Osteoblast (primary cell): ENCODE measurements around the gene FEM1B. TPM values are rescaled to one million over a fixed set of nuclear protein-coding genes. Genes with fewer than 3 reads are reported as not detected.

Experiments
- DNase-seq: peaks from one replicate; pipeline ENCODE4 v3.0.0; 2011; ENCODE audit warnings: low spot score, mixed read lengths; ENCODE audit not compliant: insufficient read length; ENCODE audit errors: missing footprints
- H2AFZ ChIP-seq: 2 replicates; pipeline ENCODE4 v1.6.0; 2011; ENCODE audit warnings: mild to moderate bottlenecking, low read length
- H3K27ac ChIP-seq: 2 replicates; pipeline ENCODE4 v1.5.1; 2011; ENCODE audit warnings: mild to moderate bottlenecking, low read depth, low read length, moderate library complexity
- H3K27me3 ChIP-seq: 2 replicates; pipeline ENCODE4 v1.6.0; 2012; ENCODE audit warnings: mild to moderate bottlenecking, control low read depth, inconsistent platforms, low read length, moderate library complexity; ENCODE audit not compliant: insufficient read depth
- H3K36me3 ChIP-seq: 2 replicates; pipeline ENCODE4 v1.5.1; 2011; ENCODE audit warnings: mild to moderate bottlenecking, low read length, control low read depth, moderate library complexity; ENCODE audit not compliant: insufficient read depth
- H3K4me1 ChIP-seq: 2 replicates; pipeline ENCODE4 v1.5.1; 2011; ENCODE audit warnings: mild to moderate bottlenecking, low read length, control low read depth, moderate library complexity; ENCODE audit not compliant: insufficient read depth
- H3K4me2 ChIP-seq: 2 replicates; pipeline ENCODE4 v1.6.0; 2011; ENCODE audit warnings: mild to moderate bottlenecking, low read length; ENCODE audit not compliant: insufficient read depth
- H3K4me3 ChIP-seq: fragments of 200-600 bp; sonication (generic); 3 replicates; pipeline ENCODE4 v1.5.1; 2012; ENCODE audit warnings: mild to moderate bottlenecking, low read length, inconsistent platforms; ENCODE audit not compliant: insufficient read depth
- H3K79me2 ChIP-seq: 2 replicates; pipeline ENCODE4 v1.6.0; 2012; ENCODE audit warnings: mild to moderate bottlenecking, low read length, control low read depth, inconsistent platforms; ENCODE audit not compliant: insufficient read depth
- H3K9me3 ChIP-seq: 2 replicates; pipeline ENCODE4 v1.5.1; 2011; ENCODE audit warnings: low read depth, low read length, control low read depth
- H4K20me1 ChIP-seq: 2 replicates; pipeline ENCODE4 v1.6.0; 2012; ENCODE audit warnings: mild to moderate bottlenecking, low read length, control low read depth; ENCODE audit not compliant: insufficient read depth
- total RNA-seq: library from RNA; depleted of rRNA; stranded (reverse); fragments of >200 nt; gene quantifications from 2 replicates; pipeline ENCODE4 v1.2.3, GENCODE V29; 2012
- TF ChIP-seq, protein P1 (sequence below): IDR thresholded peaks from 2 replicates; pipeline ENCODE4 v1.5.1; 2011; ENCODE audit warnings: mild to moderate bottlenecking, low read depth, low read length, moderate library complexity; ENCODE audit errors: extremely low read depth

Gene FEM1B
- total RNA-seq, 1 donor: 35.5 TPM

DNA sequence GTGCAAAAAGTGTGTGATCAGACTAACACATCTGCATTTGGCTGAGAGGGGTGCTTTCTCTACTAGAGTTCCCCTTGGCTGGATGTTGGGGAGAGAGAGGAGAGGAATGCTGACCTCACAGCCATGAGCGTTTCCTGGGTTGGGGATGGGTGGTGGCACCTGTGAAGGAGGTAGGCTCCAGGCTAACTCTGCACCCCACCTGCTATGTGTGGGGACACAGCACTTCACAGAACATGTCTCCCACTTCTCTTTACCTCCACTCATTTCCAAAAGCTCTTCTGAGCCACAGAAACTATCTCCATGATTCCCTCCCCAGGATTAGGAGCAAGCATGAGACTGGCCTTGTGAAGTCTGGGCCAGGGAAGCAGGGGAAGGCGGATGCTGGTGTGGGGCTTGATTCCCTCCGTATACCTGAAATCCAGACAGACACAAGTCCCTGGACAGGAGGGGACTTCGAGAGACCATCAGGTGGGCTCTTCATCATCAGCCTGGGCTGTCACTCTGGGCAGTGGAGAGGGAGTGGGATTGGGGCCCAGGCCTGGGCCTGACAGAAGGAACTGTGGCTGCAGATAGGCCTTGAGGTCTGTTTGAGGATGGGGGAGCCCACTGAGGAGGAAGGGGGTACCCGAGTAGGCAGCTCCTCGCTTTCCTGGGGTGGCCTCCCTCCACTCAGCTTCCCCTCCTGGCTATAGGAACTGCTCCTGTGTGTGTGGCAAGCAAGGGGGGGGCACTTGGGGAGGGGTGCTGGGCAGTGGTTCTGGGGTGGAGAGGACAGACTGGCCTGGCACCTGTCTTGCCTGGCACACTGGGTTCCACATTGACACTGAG lies 40.7 kb downstream of the FEM1B start:
- peaks cover 14% of the 10 kb centered on the region for H3K4me1 ChIP-seq
- no peaks in the 10 kb centered on the region for H3K9me3 ChIP-seq
- no peaks in the 10 kb centered on the region for H3K79me2 ChIP-seq
- TF ChIP-seq, protein P1, sequence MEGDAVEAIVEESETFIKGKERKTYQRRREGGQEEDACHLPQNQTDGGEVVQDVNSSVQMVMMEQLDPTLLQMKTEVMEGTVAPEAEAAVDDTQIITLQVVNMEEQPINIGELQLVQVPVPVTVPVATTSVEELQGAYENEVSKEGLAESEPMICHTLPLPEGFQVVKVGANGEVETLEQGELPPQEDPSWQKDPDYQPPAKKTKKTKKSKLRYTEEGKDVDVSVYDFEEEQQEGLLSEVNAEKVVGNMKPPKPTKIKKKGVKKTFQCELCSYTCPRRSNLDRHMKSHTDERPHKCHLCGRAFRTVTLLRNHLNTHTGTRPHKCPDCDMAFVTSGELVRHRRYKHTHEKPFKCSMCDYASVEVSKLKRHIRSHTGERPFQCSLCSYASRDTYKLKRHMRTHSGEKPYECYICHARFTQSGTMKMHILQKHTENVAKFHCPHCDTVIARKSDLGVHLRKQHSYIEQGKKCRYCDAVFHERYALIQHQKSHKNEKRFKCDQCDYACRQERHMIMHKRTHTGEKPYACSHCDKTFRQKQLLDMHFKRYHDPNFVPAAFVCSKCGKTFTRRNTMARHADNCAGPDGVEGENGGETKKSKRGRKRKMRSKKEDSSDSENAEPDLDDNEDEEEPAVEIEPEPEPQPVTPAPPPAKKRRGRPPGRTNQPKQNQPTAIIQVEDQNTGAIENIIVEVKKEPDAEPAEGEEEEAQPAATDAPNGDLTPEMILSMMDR: no peak
- peaks cover 95% of the 10 kb centered on the region for H3K36me3 ChIP-seq
- no peak for DNase-seq
- no peaks in the 10 kb centered on the region for H3K27me3 ChIP-seq
- H3K27ac ChIP-seq: no peak overlapping the region
- H3K4me2 ChIP-seq: no peak overlapping the region
- H2AFZ ChIP-seq: no peak overlapping the region
- H4K20me1 ChIP-seq: peaks cover 2% of the 10 kb centered on the region
- H3K4me3 ChIP-seq: no peak overlapping the region

DNA sequence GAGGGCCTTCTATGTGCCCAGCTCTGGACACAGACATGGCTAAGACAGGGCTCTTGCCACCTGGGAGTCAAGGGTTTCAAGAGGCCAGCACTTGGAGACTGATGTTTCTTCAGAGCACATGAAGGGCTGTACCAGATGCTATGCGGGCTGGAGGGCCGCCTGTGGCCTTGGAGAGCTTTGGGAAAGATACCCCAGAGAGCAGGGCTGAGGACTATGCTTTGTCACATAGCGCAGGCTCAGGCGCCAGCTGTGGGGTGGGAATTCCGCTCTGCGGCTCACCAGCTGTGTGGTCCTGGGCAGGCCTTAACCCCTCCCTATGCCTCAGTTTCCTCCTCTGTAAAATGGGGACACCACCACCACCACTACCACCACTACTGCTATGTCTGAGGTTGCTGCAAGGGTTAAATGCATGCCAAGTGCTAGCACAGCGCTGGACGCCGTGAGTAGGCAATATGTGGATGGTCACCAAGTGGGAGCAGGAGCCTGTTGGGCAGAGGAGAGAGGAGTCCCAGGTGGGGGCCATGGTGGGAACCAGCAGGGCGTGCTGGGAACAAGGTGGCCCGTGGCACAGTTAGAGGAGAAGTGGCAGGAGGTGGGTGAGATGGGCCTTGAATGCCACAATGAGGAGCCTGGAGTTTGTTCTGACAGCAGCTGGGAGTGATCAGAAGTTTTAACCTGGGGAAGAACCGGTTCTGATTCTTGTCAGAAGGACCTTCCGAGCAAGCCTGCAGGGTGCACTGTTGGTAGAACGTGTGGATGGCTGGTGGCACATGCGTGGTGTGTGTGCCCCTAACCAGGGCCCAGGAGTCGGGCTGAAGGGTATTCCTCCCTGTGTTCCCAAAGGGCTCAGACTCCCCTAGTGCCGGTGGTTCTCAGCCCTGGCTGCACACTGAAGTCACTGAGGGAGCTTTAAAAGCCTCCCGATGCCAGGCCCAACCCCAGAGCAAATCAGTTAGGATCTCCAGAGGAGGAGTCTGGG lies 41.7 kb downstream of the FEM1B start:
- H4K20me1 ChIP-seq: peaks cover 2% of the 10 kb centered on the region
- peaks cover 96% of the 10 kb centered on the region for H3K36me3 ChIP-seq
- no peak overlapping the region for H2AFZ ChIP-seq
- TF ChIP-seq, protein P1: no peak
- H3K9me3 ChIP-seq: no peaks in the 10 kb centered on the region
- H3K4me2 ChIP-seq: no peak overlapping the region
- DNase-seq: no peak
- H3K79me2 ChIP-seq: no peaks in the 10 kb centered on the region
- H3K4me3 ChIP-seq: no peak overlapping the region
- no peaks in the 10 kb centered on the region for H3K27me3 ChIP-seq
- H3K4me1 ChIP-seq: peaks cover 4% of the 10 kb centered on the region
- no peak overlapping the region for H3K27ac ChIP-seq

DNA sequence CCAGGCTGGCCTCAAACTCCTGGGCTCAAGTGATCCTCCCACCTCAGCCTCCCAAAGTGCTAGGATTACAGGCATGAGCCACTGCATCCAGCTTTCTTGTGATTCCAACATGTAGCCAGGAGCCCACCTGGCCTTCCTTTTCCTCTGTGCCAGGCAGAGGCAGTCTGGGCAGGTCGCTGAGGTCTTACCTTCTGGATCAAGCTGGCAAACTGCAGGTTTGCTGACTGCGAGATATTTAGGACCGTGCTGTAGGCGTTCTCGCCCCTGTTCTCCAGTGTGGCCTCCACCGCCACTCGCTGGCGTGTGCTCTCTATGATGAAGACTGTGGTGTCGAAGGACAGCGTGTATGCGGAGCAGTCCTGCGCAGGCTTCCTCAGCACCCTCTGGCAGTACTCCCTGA lies 42.5 kb downstream of the FEM1B start:
- H3K36me3 ChIP-seq: peaks cover 96% of the 10 kb centered on the region
- no peaks in the 10 kb centered on the region for H3K79me2 ChIP-seq
- no peak for DNase-seq
- H3K4me2 ChIP-seq: no peak overlapping the region
- H3K27me3 ChIP-seq: no peaks in the 10 kb centered on the region
- peaks cover 2% of the 10 kb centered on the region for H4K20me1 ChIP-seq
- H3K4me1 ChIP-seq: no peaks in the 10 kb centered on the region
- no peak overlapping the region for H3K27ac ChIP-seq
- TF ChIP-seq, protein P1: no peak
- no peaks in the 10 kb centered on the region for H3K9me3 ChIP-seq
- no peak overlapping the region for H3K4me3 ChIP-seq
- no peak overlapping the region for H2AFZ ChIP-seq

DNA sequence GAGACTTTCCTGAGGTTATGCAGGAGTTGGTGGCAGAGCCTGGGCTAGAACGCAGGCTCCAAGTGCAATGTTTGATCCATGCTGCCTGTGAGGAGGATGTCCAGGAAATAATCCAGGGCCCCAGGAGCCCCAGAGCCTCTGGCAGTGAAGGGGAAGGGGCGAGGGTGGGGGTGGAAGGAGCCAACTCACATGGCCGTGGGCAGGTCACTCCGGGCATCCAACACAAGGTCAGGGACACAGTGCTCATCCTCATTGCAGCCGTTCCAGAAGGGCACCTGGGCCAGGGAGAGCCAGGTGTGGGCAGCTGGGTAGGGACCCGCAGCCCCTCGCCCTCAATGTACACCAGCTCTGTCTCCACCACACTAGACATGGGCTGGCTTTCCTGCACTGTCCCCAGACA lies 43.7 kb downstream of the FEM1B start:
- Histone ChIP-seq H3K27ac (no peak overlapping the region), H3K27me3 (no peaks in the 10 kb centered on the region), H3K4me3 (no peak overlapping the region), H3K4me1 (peaks cover 10% of the 10 kb centered on the region), H3K79me2 (no peaks in the 10 kb centered on the region), H3K4me2 (no peak overlapping the region), H2AFZ (no peak overlapping the region), H3K9me3 (no peaks in the 10 kb centered on the region), H3K36me3 (peaks cover 96% of the 10 kb centered on the region), H4K20me1 (peaks cover 12% of the 10 kb centered on the region)
- TF ChIP-seq, protein P1: no peak
- no peak for DNase-seq
